Measurements from ENCODE around the gene MAP4K4.

- TF ChIP-seq EZH2phosphoT487 (IDR thresholded peaks at IDR 0.05; ENCODE audit: insufficient read depth, low read depth): no peak
- no peak for TF ChIP-seq EZH2 (IDR thresholded peaks at IDR 0.05; ENCODE audit: insufficient read depth, poor library complexity, severe bottlenecking)
These were observed 45.8 kb downstream of the MAP4K4 start for GRCh38 chr2:101743288-101743687.

All from GM23248 (cell line).